AG04450 (cell line): ENCODE results near the gene KRABD2.

Experiments used
- CTCF ChIA-PET: fragments of 300-600, 350-600 bp; formaldehyde crosslinking; extraction: SDS; loops from one replicate; lab custom pipeline; 2022; ENCODE audit warnings: antibody characterized with exemption, inconsistent platforms; lab: Charles Lee
- POLR2A ChIA-PET: fragments of 350-600 bp; formaldehyde crosslinking; extraction: SDS; loops from one replicate; lab custom pipeline; 2021; ENCODE audit warnings: antibody characterized with exemption, inconsistent platforms; lab: Yijun Ruan, JAX
- DNase-seq: peaks from one replicate; pipeline ENCODE4 v3.0.0-alpha.2; 2011; ENCODE audit warnings: low read depth, low spot score
- H3K27ac ChIP-seq: one replicate; pipeline ENCODE4 v1.5.1; 2012; ENCODE audit warnings: low read depth, low read length, control low read depth
- H3K27me3 ChIP-seq: one replicate; pipeline ENCODE4 v1.6.0; 2012; ENCODE audit warnings: low read length; ENCODE audit not compliant: control insufficient read depth, insufficient read depth
- H3K4me3 ChIP-seq: 2 replicates; pipeline ENCODE4 v1.5.1; 2011; ENCODE audit warnings: mild to moderate bottlenecking, low read depth, low read length, control low read depth
- H3K9me3 ChIP-seq: 2 replicates; pipeline ENCODE4 v1.5.1; 2012; ENCODE audit warnings: low read length; ENCODE audit not compliant: control insufficient read depth, insufficient read depth
- CTCF ChIP-seq: IDR thresholded peaks from 2 replicates; pipeline ENCODE4 v1.5.1; 2011; ENCODE audit warnings: low read depth, low read length, control low read depth, inconsistent platforms

KRABD2 gene

GRCh38 chr17:8376271-8377067, at the start of gene KRABD2:
Gene KRABD2, minus strand, starts transcription at chr17:8376704.
- ChIA-PET CTCF (interaction anchor here (0.7 to 2.0 kb wide), 9 partner anchors 14 to 274 kb away, joined by 3 to 11 read pairs (median 4); no protein-coding TSS in a partner anchor), POLR2A (interaction anchor here (0.5 to 1.6 kb wide), 7 partner anchors 9 to 254 kb away, joined by 3 to 6 read pairs (median 3); partner anchors contain the start of genes CTC1, MYH10 and SLC25A35)
- peak; percentile 60 for TF ChIP-seq CTCF
- DNase-seq = peak; percentile 55
- Histone ChIP-seq H3K27ac (peak within 1 kb of the TSS; percentile 65), H3K9me3 (no peaks in the 10 kb centered on the region; the same call in 1 of the 2 replicates), H3K4me3 (peak within 1 kb of the TSS; percentile 83), H3K27me3 (no peaks in the 10 kb centered on the region)

GRCh38 chr17:8421571-8421970, 45.1 kb upstream of the KRABD2 start:
- DNase-seq = no peak
- H3K27ac ChIP-seq = no peak overlapping the region
- no peak for TF ChIP-seq CTCF
- no peaks in the 10 kb centered on the region; the same call in 1 of the 2 replicates for H3K9me3 ChIP-seq
- POLR2A ChIA-PET = no interaction called here
- CTCF ChIA-PET = interaction anchor here (0.8 to 2.2 kb wide), 3 partner anchors 10 to 364 kb away, joined by 3 to 6 read pairs (median 4); no protein-coding TSS in a partner anchor
- H3K4me3 ChIP-seq = no peak overlapping the region
- H3K27me3 ChIP-seq = peaks cover 26% of the 10 kb centered on the region

- POLR2A ChIA-PET = interaction anchor here (0.8 to 1.3 kb wide), 3 partner anchors 15 to 37 kb away, joined by 3 to 9 read pairs (median 3); partner anchors contain the start of gene NDEL1
- CTCF ChIA-PET = interaction anchor here (1.1 to 2.2 kb wide), 5 partner anchors 10 to 367 kb away, joined by 3 to 16 read pairs (median 5); no protein-coding TSS in a partner anchor
Measured at GRCh38 chr17:8420041-8420934, 43.8 kb upstream of the KRABD2 start.

GRCh38 chr17:8419305-8419704, 42.8 kb upstream of the KRABD2 start:
- no peak for DNase-seq
- Histone ChIP-seq H3K4me3 (no peak overlapping the region), H3K9me3 (no peaks in the 10 kb centered on the region; the same call in none of the 2 replicates), H3K27ac (no peak overlapping the region), H3K27me3 (peaks cover 26% of the 10 kb centered on the region)
- no peak for TF ChIP-seq CTCF
- CTCF ChIA-PET = interaction anchor here (1.1 to 2.2 kb wide), 3 partner anchors 9 to 368 kb away, joined by 3 to 16 read pairs (median 6); no protein-coding TSS in a partner anchor
- POLR2A ChIA-PET = no interaction called here

More at GRCh38 chr17:8420041-8420934, 43.8 kb upstream of the KRABD2 start:
- no peak for DNase-seq
- Histone ChIP-seq H3K27ac (no peak overlapping the region), H3K27me3 (peaks cover 26% of the 10 kb centered on the region), H3K9me3 (no peaks in the 10 kb centered on the region; the same call in none of the 2 replicates), H3K4me3 (no peak overlapping the region)
- no peak for TF ChIP-seq CTCF
